ENCODE data around the gene MIER1.

Gene MIER1

DNA sequence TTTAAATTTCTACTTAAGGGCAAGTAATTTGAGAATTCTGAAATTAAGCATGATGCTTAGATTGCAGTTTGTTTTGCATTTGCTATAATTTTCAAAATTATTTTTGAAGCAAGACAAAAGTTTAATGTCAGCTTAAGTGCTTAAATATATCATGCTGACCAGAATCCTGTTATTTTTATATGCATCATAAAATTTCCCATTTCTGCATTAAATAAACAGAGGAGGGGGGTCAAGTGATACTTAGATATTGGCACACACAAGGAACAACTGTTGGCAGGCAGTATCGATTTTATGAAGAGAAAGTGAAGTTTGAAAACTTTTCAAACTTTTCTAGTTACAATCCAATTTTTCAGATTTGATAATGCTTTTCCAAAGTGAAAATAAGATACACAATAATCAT is 61.0 kb downstream of the MIER1 start:
- peaks cover 43 to 44% of the 10 kb centered on the region in 2 donors for H3K36me3 ChIP-seq (ENCODE audit: control insufficient read depth in 2 of 2, insufficient read depth in 2 of 2, low read length in 2 of 2)

DNA sequence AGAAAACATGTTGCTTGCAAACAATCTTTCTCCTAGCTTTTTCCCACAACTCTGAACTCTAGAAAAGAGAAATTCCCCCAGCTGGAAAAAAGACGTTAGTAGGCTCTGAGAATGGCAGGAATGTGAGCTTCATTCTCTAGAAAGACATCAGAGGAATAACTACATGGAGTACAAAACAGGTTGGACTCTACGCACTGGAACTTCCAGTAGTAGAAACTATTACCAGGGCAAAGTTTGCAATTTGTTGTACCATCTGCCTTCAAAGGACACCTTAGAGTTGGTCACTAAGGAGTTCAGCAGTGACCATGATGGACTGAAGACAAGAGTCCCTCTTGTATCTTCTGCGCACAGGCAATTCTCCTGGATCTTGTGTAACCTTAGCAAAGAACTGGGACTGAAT is 68.3 kb downstream of the MIER1 start:
- no peak overlapping the region for H3K4me3 ChIP-seq (ENCODE audit: low read length in 2 of 2)
- H3K27me3 ChIP-seq (ENCODE audit: control insufficient read depth in 2 of 2, insufficient read depth in 2 of 2, low read length in 2 of 2): no peaks in the 10 kb centered on the region
- no peak overlapping the region for H3K9ac ChIP-seq (ENCODE audit: low read depth in 1 of 2, low read length in 2 of 2)
- H3K36me3 ChIP-seq (ENCODE audit: control insufficient read depth in 2 of 2, insufficient read depth in 2 of 2, low read length in 2 of 2): peaks cover 17 to 33% of the 10 kb centered on the region in 2 donors
- no peaks in the 10 kb centered on the region for H3K4me1 ChIP-seq (ENCODE audit: control insufficient read depth in 2 of 2, insufficient read depth in 2 of 2, low read length in 2 of 2)
- no peak overlapping the region for H3K27ac ChIP-seq (ENCODE audit: low read depth in 2 of 2, low read length in 2 of 2)
- H3K9me3 ChIP-seq (ENCODE audit: control insufficient read depth in 2 of 2, low read length in 2 of 2): no peaks in the 10 kb centered on the region

More for the DNA sequence above, 61.0 kb downstream of the MIER1 start:
- no peak overlapping the region for H3K9ac ChIP-seq (ENCODE audit: low read depth in 1 of 2, low read length in 2 of 2)
- H3K4me3 ChIP-seq (ENCODE audit: low read length in 2 of 2): no peak overlapping the region
- H3K4me1 ChIP-seq (ENCODE audit: control insufficient read depth in 2 of 2, insufficient read depth in 2 of 2, low read length in 2 of 2): peaks cover 0 to 4% of the 10 kb centered on the region in 2 donors
- no peaks in the 10 kb centered on the region for H3K9me3 ChIP-seq (ENCODE audit: control insufficient read depth in 2 of 2, low read length in 2 of 2)
- no peaks in the 10 kb centered on the region for H3K27me3 ChIP-seq (ENCODE audit: control insufficient read depth in 2 of 2, insufficient read depth in 2 of 2, low read length in 2 of 2)
- no peak overlapping the region for H3K27ac ChIP-seq (ENCODE audit: low read depth in 2 of 2, low read length in 2 of 2)

- Histone ChIP-seq H3K4me1 (ENCODE audit: control insufficient read depth in 2 of 2, insufficient read depth in 2 of 2, low read length in 2 of 2) (no peaks in the 10 kb centered on the region), H3K36me3 (ENCODE audit: control insufficient read depth in 2 of 2, insufficient read depth in 2 of 2, low read length in 2 of 2) (peaks cover 17 to 37% of the 10 kb centered on the region in 2 donors), H3K9me3 (ENCODE audit: control insufficient read depth in 2 of 2, low read length in 2 of 2) (no peaks in the 10 kb centered on the region), H3K9ac (ENCODE audit: low read depth in 1 of 2, low read length in 2 of 2) (no peak overlapping the region), H3K4me3 (ENCODE audit: low read length in 2 of 2) (no peak overlapping the region), H3K27me3 (ENCODE audit: control insufficient read depth in 2 of 2, insufficient read depth in 2 of 2, low read length in 2 of 2) (no peaks in the 10 kb centered on the region), H3K27ac (ENCODE audit: low read depth in 2 of 2, low read length in 2 of 2) (no peak overlapping the region)
Measured at GRCh38 chr1:66996018-66996682, 71.4 kb downstream of the MIER1 start.

DNA sequence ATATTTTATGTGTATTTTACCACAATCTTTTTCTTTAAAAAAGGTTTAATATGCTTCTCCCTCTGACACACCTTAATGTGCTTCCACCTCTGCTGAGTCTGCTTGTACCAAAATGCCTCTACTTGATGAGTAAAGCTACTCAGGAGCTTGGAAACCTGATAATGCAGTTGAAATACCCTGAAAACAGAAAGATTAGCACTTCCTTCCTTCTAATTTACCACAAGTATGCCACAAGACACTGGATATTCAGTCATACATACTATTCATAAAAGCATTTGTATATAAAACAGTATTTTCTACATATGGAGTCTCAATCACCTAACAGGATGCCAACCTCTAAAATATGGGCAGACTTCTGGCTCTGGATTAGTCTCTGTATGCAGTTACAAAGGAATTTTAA is 74.2 kb downstream of the MIER1 start:
- H3K36me3 ChIP-seq (ENCODE audit: control insufficient read depth in 2 of 2, insufficient read depth in 2 of 2, low read length in 2 of 2): peaks cover 21 to 43% of the 10 kb centered on the region in 2 donors
- H3K27ac ChIP-seq (ENCODE audit: low read depth in 2 of 2, low read length in 2 of 2): no peak overlapping the region
- no peak overlapping the region for H3K9ac ChIP-seq (ENCODE audit: low read depth in 1 of 2, low read length in 2 of 2)
- H3K4me3 ChIP-seq (ENCODE audit: low read length in 2 of 2): no peak overlapping the region
- no peaks in the 10 kb centered on the region for H3K27me3 ChIP-seq (ENCODE audit: control insufficient read depth in 2 of 2, insufficient read depth in 2 of 2, low read length in 2 of 2)
- H3K4me1 ChIP-seq (ENCODE audit: control insufficient read depth in 2 of 2, insufficient read depth in 2 of 2, low read length in 2 of 2): peaks cover 0 to 5% of the 10 kb centered on the region in 2 donors
- no peaks in the 10 kb centered on the region for H3K9me3 ChIP-seq (ENCODE audit: control insufficient read depth in 2 of 2, low read length in 2 of 2)

- H3K4me1 ChIP-seq (ENCODE audit: control insufficient read depth in 2 of 2, insufficient read depth in 2 of 2, low read length in 2 of 2): peaks cover 0 to 5% of the 10 kb centered on the region in 2 donors
- H3K9ac ChIP-seq (ENCODE audit: low read depth in 1 of 2, low read length in 2 of 2): no peak overlapping the region
- H3K9me3 ChIP-seq (ENCODE audit: control insufficient read depth in 2 of 2, low read length in 2 of 2): no peaks in the 10 kb centered on the region
- H3K27me3 ChIP-seq (ENCODE audit: control insufficient read depth in 2 of 2, insufficient read depth in 2 of 2, low read length in 2 of 2): no peaks in the 10 kb centered on the region
- H3K4me3 ChIP-seq (ENCODE audit: low read length in 2 of 2): no peak overlapping the region
- H3K27ac ChIP-seq (ENCODE audit: low read depth in 2 of 2, low read length in 2 of 2): no peak overlapping the region
- peaks cover 23 to 44% of the 10 kb centered on the region in 2 donors for H3K36me3 ChIP-seq (ENCODE audit: control insufficient read depth in 2 of 2, insufficient read depth in 2 of 2, low read length in 2 of 2)
Measured at GRCh38 chr1:66999640-67000400, 75.0 kb downstream of the MIER1 start.

DNA sequence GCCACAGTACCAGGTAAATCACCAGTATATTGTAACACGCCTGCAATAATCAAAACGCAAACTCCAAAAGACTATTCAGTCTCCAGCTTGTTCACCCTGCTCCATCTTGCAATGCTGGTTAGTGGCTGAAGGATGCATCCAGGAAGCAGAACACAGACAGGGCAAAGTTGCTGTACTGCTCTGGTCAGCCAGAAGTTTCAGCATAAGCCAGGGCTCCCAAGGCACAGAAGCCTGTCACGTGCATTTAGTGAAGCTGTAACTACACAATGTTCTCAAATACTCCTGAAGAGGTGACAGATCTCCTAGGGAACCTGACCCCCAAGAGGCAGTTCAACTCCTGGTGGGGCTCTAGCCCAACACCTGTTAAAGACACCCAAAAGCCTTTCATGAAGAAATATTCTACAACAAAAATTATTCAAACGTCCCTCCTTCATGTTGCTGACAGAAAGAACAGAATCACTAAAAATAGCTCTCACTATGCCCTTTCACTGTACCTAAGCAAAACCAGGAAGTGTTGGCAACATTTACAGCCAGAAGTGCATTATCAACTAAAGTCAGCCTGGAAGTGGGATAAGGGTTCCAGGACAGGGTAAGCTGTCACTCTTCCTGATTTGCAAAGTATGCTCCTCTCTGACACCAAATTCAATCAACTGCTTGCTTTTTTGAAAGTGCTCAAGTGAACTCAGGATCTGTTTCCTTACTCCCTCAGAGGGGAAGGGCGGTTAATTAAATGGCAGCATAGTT is 77.1 kb downstream of the MIER1 start:
- Histone ChIP-seq H3K27ac (ENCODE audit: low read depth in 2 of 2, low read length in 2 of 2) (no peak overlapping the region), H3K36me3 (ENCODE audit: control insufficient read depth in 2 of 2, insufficient read depth in 2 of 2, low read length in 2 of 2) (peaks cover 31 to 38% of the 10 kb centered on the region in 2 donors), H3K9me3 (ENCODE audit: control insufficient read depth in 2 of 2, low read length in 2 of 2) (no peaks in the 10 kb centered on the region), H3K27me3 (ENCODE audit: control insufficient read depth in 2 of 2, insufficient read depth in 2 of 2, low read length in 2 of 2) (no peaks in the 10 kb centered on the region), H3K9ac (ENCODE audit: low read depth in 1 of 2, low read length in 2 of 2) (no peak overlapping the region), H3K4me1 (ENCODE audit: control insufficient read depth in 2 of 2, insufficient read depth in 2 of 2, low read length in 2 of 2) (peaks cover 0 to 5% of the 10 kb centered on the region in 2 donors), H3K4me3 (ENCODE audit: low read length in 2 of 2) (no peak overlapping the region)

DNA sequence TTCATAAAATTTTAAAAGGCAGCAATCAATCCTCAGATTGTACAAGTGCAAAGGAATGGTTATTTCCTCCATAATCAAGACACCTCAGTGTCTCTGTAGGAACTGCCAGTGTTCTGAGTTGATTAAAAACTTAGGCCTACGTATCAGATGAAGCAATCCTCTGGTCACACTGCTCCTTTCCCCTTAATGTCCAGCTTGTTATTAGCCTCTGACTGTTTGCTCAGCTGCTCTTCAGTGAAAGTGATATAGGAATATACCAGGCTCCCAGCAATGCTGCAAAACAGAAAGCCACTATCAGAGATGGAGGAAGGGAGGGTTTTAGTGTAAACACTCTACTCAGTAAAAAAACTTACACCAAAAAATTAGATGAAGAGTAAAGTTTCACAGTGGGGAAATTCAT is 79.4 kb downstream of the MIER1 start:
- Histone ChIP-seq H3K9ac (ENCODE audit: low read depth in 1 of 2, low read length in 2 of 2) (no peak overlapping the region), H3K9me3 (ENCODE audit: control insufficient read depth in 2 of 2, low read length in 2 of 2) (no peaks in the 10 kb centered on the region), H3K27ac (ENCODE audit: low read depth in 2 of 2, low read length in 2 of 2) (no peak overlapping the region), H3K27me3 (ENCODE audit: control insufficient read depth in 2 of 2, insufficient read depth in 2 of 2, low read length in 2 of 2) (no peaks in the 10 kb centered on the region), H3K4me1 (ENCODE audit: control insufficient read depth in 2 of 2, insufficient read depth in 2 of 2, low read length in 2 of 2) (peaks cover 0 to 5% of the 10 kb centered on the region in 2 donors), H3K36me3 (ENCODE audit: control insufficient read depth in 2 of 2, insufficient read depth in 2 of 2, low read length in 2 of 2) (peaks cover 36 to 42% of the 10 kb centered on the region in 2 donors), H3K4me3 (ENCODE audit: low read length in 2 of 2) (no peak overlapping the region)

DNA sequence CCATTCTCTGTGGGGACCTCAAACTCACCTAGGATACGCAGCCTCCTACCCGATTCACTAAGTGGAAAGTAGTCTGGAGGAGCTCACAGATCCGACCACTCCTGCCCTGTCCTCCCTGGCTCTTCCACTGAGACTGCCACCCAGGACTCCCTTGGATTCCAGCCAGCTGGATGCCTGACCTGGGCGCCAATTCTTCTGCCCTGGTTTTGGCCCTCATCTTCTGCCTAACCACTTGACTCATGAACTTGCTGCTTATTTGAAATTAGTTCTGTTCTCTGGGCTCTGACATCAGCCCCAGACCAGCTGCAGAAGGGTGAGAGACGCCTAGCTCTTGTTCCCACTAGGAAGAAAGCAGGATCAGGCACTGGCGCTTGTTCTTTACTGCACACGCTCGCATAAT is 80.3 kb downstream of the MIER1 start:
- Histone ChIP-seq H3K27me3 (ENCODE audit: control insufficient read depth in 2 of 2, insufficient read depth in 2 of 2, low read length in 2 of 2) (no peaks in the 10 kb centered on the region), H3K27ac (ENCODE audit: low read depth in 2 of 2, low read length in 2 of 2) (no peak overlapping the region), H3K9ac (ENCODE audit: low read depth in 1 of 2, low read length in 2 of 2) (no peak overlapping the region), H3K9me3 (ENCODE audit: control insufficient read depth in 2 of 2, low read length in 2 of 2) (no peaks in the 10 kb centered on the region), H3K4me3 (ENCODE audit: low read length in 2 of 2) (no peak overlapping the region), H3K36me3 (ENCODE audit: control insufficient read depth in 2 of 2, insufficient read depth in 2 of 2, low read length in 2 of 2) (peaks cover 37 to 51% of the 10 kb centered on the region in 2 donors), H3K4me1 (ENCODE audit: control insufficient read depth in 2 of 2, insufficient read depth in 2 of 2, low read length in 2 of 2) (peaks cover 0 to 5% of the 10 kb centered on the region in 2 donors)

DNA sequence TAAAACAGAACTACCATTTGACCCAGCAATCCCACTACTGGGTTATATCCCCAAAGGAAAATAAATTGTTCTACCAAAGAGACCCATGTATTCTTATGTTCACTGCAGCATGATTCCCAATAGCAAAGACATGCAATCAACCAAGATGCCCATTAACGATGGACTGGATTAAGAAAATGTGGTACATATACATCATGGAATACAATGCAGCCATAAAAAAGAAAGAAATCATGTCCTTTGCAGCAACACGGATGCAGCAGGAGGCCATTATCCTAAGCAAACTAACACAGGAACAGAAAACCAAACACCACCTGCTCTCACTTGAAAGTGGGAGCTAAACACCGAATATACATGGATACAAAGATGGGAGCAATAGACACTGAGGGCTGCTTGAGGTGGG is 85.0 kb downstream of the MIER1 start:
- Histone ChIP-seq H3K4me3 (ENCODE audit: low read length in 2 of 2) (no peak overlapping the region), H3K9ac (ENCODE audit: low read depth in 1 of 2, low read length in 2 of 2) (no peak overlapping the region), H3K27ac (ENCODE audit: low read depth in 2 of 2, low read length in 2 of 2) (no peak overlapping the region), H3K4me1 (ENCODE audit: control insufficient read depth in 2 of 2, insufficient read depth in 2 of 2, low read length in 2 of 2) (no peaks in the 10 kb centered on the region), H3K36me3 (ENCODE audit: control insufficient read depth in 2 of 2, insufficient read depth in 2 of 2, low read length in 2 of 2) (peaks cover 36 to 48% of the 10 kb centered on the region in 2 donors), H3K9me3 (ENCODE audit: control insufficient read depth in 2 of 2, low read length in 2 of 2) (no peaks in the 10 kb centered on the region), H3K27me3 (ENCODE audit: control insufficient read depth in 2 of 2, insufficient read depth in 2 of 2, low read length in 2 of 2) (no peaks in the 10 kb centered on the region)

GRCh38 chr1:67013573-67013972 is 88.8 kb downstream of the MIER1 start:
- Histone ChIP-seq H3K36me3 (ENCODE audit: control insufficient read depth in 2 of 2, insufficient read depth in 2 of 2, low read length in 2 of 2) (peaks cover 29 to 34% of the 10 kb centered on the region in 2 donors), H3K4me3 (ENCODE audit: low read length in 2 of 2) (no peak overlapping the region), H3K27me3 (ENCODE audit: control insufficient read depth in 2 of 2, insufficient read depth in 2 of 2, low read length in 2 of 2) (no peaks in the 10 kb centered on the region), H3K27ac (ENCODE audit: low read depth in 2 of 2, low read length in 2 of 2) (no peak overlapping the region), H3K9ac (ENCODE audit: low read depth in 1 of 2, low read length in 2 of 2) (no peak overlapping the region), H3K9me3 (ENCODE audit: control insufficient read depth in 2 of 2, low read length in 2 of 2) (no peaks in the 10 kb centered on the region), H3K4me1 (ENCODE audit: control insufficient read depth in 2 of 2, insufficient read depth in 2 of 2, low read length in 2 of 2) (no peaks in the 10 kb centered on the region)

Measured in mucosa of rectum (tissue), 2 donors.